Mesenchymal stem cell (in vitro differentiated cells and primary cell): Measurements from ENCODE around the gene OR10G8.

Experiments
- DNase-seq: peaks from one replicate; pipeline ENCODE4 v3.0.0-alpha.2; 2013
- H2AFZ ChIP-seq: one replicate; pipeline ENCODE4 v1.6.1; 2013; ENCODE audit warnings: low read depth, mild to moderate bottlenecking, control low read depth, inconsistent platforms, low read length, moderate library complexity
- H2AK5ac ChIP-seq: 2 replicates; pipeline ENCODE4 v1.6.1; 2013; ENCODE audit warnings: low read length, moderate library complexity, mild to moderate bottlenecking, inconsistent platforms; ENCODE audit not compliant: severe bottlenecking
- H2BK120ac ChIP-seq: one replicate; pipeline ENCODE4 v1.6.1; 2013; ENCODE audit warnings: low read depth, mild to moderate bottlenecking, inconsistent platforms, low read length, moderate library complexity
- H2BK12ac ChIP-seq, 2 experiments: one replicate each; pipeline ENCODE4 v1.6.1; 2013; ENCODE audit warnings: inconsistent platforms in 2 of 2, low read length in 2 of 2, mild to moderate bottlenecking in 2 of 2, moderate library complexity in 2 of 2, control low read depth in 1 of 2
- H2BK15ac ChIP-seq: one replicate; pipeline ENCODE4 v1.6.1; 2013; ENCODE audit warnings: mild to moderate bottlenecking, low read depth, inconsistent platforms; ENCODE audit not compliant: poor library complexity, severe bottlenecking
- H2BK5ac ChIP-seq: 2 replicates; pipeline ENCODE4 v1.6.1; 2013; ENCODE audit warnings: low read depth, mild to moderate bottlenecking, low read length, control low read depth, inconsistent platforms; ENCODE audit not compliant: poor library complexity, severe bottlenecking
- H3K14ac ChIP-seq, 2 experiments: one replicate each; pipeline ENCODE4 v1.6.1; 2013; ENCODE audit warnings: inconsistent platforms in 2 of 2, low read length in 2 of 2, control low read depth in 1 of 2, mild to moderate bottlenecking in 1 of 2, moderate library complexity in 1 of 2
- H3K18ac ChIP-seq, 2 experiments: one replicate each; pipeline ENCODE4 v1.6.1; 2013; ENCODE audit warnings: inconsistent platforms in 2 of 2, low read length in 2 of 2, control low read depth in 1 of 2, low read depth in 1 of 2, mild to moderate bottlenecking in 1 of 2
- H3K23ac ChIP-seq, 2 experiments: one replicate each; pipeline ENCODE4 v1.6.1; 2013; ENCODE audit warnings: inconsistent platforms in 2 of 2, low read length in 2 of 2, mild to moderate bottlenecking in 2 of 2, moderate library complexity in 2 of 2, control low read depth in 1 of 2
- H3K27ac ChIP-seq: 2 replicates; pipeline ENCODE4 v1.5.1; 2013; ENCODE audit warnings: mild to moderate bottlenecking, moderate library complexity, low read length, control low read depth, inconsistent platforms; ENCODE audit not compliant: poor library complexity, severe bottlenecking
- H3K27me3 ChIP-seq, 2 experiments: 2 replicates each; pipeline versions ENCODE4 v1.6.1 to v1.7.0; 2013; ENCODE audit warnings: low read length in 2 of 2, mild to moderate bottlenecking in 2 of 2, moderate library complexity in 2 of 2, control low read depth in 1 of 2, inconsistent platforms in 1 of 2; ENCODE audit not compliant: control insufficient read depth in 1 of 2, insufficient read depth in 1 of 2
- H3K36me3 ChIP-seq, 2 experiments: 2 replicates each; pipeline versions ENCODE4 v1.6.1 to v1.7.0; 2013; ENCODE audit warnings: low read length in 2 of 2, control low read depth in 1 of 2, inconsistent platforms in 1 of 2, low read depth in 1 of 2, mild to moderate bottlenecking in 1 of 2; ENCODE audit not compliant: insufficient read depth in 2 of 2, control insufficient read depth in 1 of 2
- H3K4ac ChIP-seq, 2 experiments: one replicate each; pipeline ENCODE4 v1.6.1; 2013; ENCODE audit warnings: inconsistent platforms in 2 of 2, low read length in 2 of 2, mild to moderate bottlenecking in 2 of 2, moderate library complexity in 2 of 2, control low read depth in 1 of 2, low read depth in 1 of 2
- H3K4me1 ChIP-seq: 2 replicates; pipeline ENCODE4 v1.6.1; 2013; ENCODE audit warnings: low read depth, low read length, control low read depth; ENCODE audit not compliant: control insufficient read depth, insufficient read depth
- H3K4me2 ChIP-seq: 2 replicates; pipeline ENCODE4 v1.6.1; 2013; ENCODE audit warnings: low read length, mild to moderate bottlenecking, inconsistent platforms; ENCODE audit not compliant: poor library complexity, severe bottlenecking
- H3K4me3 ChIP-seq, 2 experiments: 2 replicates each; pipeline versions ENCODE4 v1.5.1 to v1.7.0; 2013; ENCODE audit warnings: low read length in 2 of 2, mild to moderate bottlenecking in 2 of 2, control low read depth in 1 of 2, low read depth in 1 of 2; ENCODE audit not compliant: insufficient read depth in 1 of 2
- H3K79me1 ChIP-seq: replicated peaks from 2 replicates; pipeline ENCODE4 v1.6.1; 2013; ENCODE audit warnings: mild to moderate bottlenecking, control low read depth, low read length, inconsistent platforms; ENCODE audit not compliant: poor library complexity, severe bottlenecking
- H3K9ac ChIP-seq: 2 replicates; pipeline ENCODE4 v1.7.0; 2013; ENCODE audit warnings: mild to moderate bottlenecking, low read length, moderate library complexity
- H3K9me3 ChIP-seq: 2 replicates; pipeline ENCODE4 v1.7.0; 2013; ENCODE audit warnings: mild to moderate bottlenecking, low read length; ENCODE audit not compliant: control insufficient read depth
- H4K8ac ChIP-seq: one replicate; pipeline ENCODE4 v1.6.1; 2013; ENCODE audit warnings: inconsistent platforms, mild to moderate bottlenecking, low read length, moderate library complexity
- H4K91ac ChIP-seq: one replicate; pipeline ENCODE4 v1.6.1; 2013; ENCODE audit warnings: mild to moderate bottlenecking, low read length, inconsistent platforms
- WGBS: methylation state at CpG from one replicate; pipeline ENCODE4 v1.1.7; 2013; ENCODE audit warnings: mixed read lengths; 5-methylcytosine and 5-hydroxymethylcytosine counted together

OR10G8 gene

DNA sequence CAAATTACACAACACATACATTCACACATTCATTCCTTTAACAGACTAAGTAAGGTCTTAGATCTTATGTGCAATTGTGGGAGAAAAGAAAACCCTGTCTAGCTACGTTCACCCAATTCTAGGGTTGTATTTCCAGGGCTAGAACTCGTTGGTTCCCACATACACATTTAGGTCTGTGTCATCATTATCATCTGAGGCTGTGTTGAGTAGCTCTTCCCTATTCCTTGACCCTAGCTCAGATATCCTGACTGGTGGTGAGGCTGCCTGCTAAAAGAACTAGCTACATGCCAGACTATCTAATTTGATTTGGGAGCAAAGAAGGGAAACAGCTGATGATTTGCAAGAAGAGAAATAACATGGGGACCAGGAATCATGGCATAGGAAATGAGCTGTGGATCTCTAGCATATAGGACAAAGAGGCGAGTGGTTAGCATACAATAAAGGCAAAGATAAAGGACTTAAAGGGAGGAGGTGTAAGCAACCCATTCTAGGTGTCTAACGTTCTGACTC is 42.1 kb downstream of the OR10G8 start:
- H3K23ac ChIP-seq: no peak overlapping the region
- H3K4me2 ChIP-seq: no peak overlapping the region
- H2BK15ac ChIP-seq: no peak overlapping the region
- H4K91ac ChIP-seq: no peak overlapping the region
- H3K14ac ChIP-seq: no peak overlapping the region
- no peak overlapping the region for H3K18ac ChIP-seq
- no peaks in the 10 kb centered on the region for H3K9me3 ChIP-seq
- no peak overlapping the region for H2AK5ac ChIP-seq
- H3K9ac ChIP-seq: no peak overlapping the region
- H2AFZ ChIP-seq: no peak overlapping the region
- H3K27ac ChIP-seq: no peak overlapping the region
- peaks cover 7 to 51% of the 10 kb centered on the region in 2 experiments for H3K27me3 ChIP-seq
- no peak overlapping the region for H4K8ac ChIP-seq
- no peak overlapping the region for H2BK120ac ChIP-seq
- no peak overlapping the region for H2BK5ac ChIP-seq
- H3K79me1 ChIP-seq: no peaks in the 10 kb centered on the region
- H3K4me3 ChIP-seq: no peak overlapping the region
- H2BK12ac ChIP-seq: no peak overlapping the region
- H3K4me1 ChIP-seq: no peaks in the 10 kb centered on the region
- WGBS: 90% methylated on average over 3 of the region's 4 CpGs
- H3K36me3 ChIP-seq: no peaks in the 10 kb centered on the region
- no peak for DNase-seq
- no peak overlapping the region for H3K4ac ChIP-seq

- Histone ChIP-seq H2AK5ac (no peak overlapping the region), H2BK5ac (no peak overlapping the region), H3K14ac (no peak overlapping the region), H3K4me1 (no peaks in the 10 kb centered on the region), H2AFZ (no peak overlapping the region), H3K9me3 (no peaks in the 10 kb centered on the region), H3K9ac (peak overlapping the region; percentile 47), H3K27me3 (peaks cover 7 to 48% of the 10 kb centered on the region in 2 experiments), H2BK120ac (no peak overlapping the region), H2BK12ac (no peak overlapping the region), H3K4ac (no peak overlapping the region), H4K91ac (no peak overlapping the region), H3K27ac (no peak overlapping the region), H3K18ac (no peak overlapping the region), H4K8ac (no peak overlapping the region), H3K4me3 (peak overlapping the region in 1 of 2 experiments; percentile 78), H3K36me3 (no peaks in the 10 kb centered on the region), H3K4me2 (no peak overlapping the region), H3K23ac (no peak overlapping the region), H3K79me1 (no peaks in the 10 kb centered on the region), H2BK15ac (no peak overlapping the region)
- peak; percentile 73 for DNase-seq
- 59% methylated on average over 26 of the region's 28 CpGs for WGBS
Measured at GRCh38 chr11:124069429-124070401, 43.1 kb downstream of the OR10G8 start.

GRCh38 chr11:124070915-124071622 is 44.5 kb downstream of the OR10G8 start:
- peaks cover under 1% of the 10 kb centered on the region for H3K4me1 ChIP-seq
- no peak overlapping the region for H3K4me3 ChIP-seq
- H3K27me3 ChIP-seq: peaks cover 7 to 58% of the 10 kb centered on the region in 2 experiments
- peak; percentile 80 for DNase-seq
- no peak overlapping the region for H3K23ac ChIP-seq
- no peaks in the 10 kb centered on the region for H3K9me3 ChIP-seq
- H3K79me1 ChIP-seq: no peaks in the 10 kb centered on the region
- no peak overlapping the region for H4K8ac ChIP-seq
- H4K91ac ChIP-seq: no peak overlapping the region
- H3K4ac ChIP-seq: no peak overlapping the region
- no peak overlapping the region for H2AFZ ChIP-seq
- H3K36me3 ChIP-seq: no peaks in the 10 kb centered on the region
- H3K4me2 ChIP-seq: no peak overlapping the region
- H2BK12ac ChIP-seq: no peak overlapping the region
- H2AK5ac ChIP-seq: no peak overlapping the region
- H3K27ac ChIP-seq: no peak overlapping the region
- H2BK120ac ChIP-seq: no peak overlapping the region
- no peak overlapping the region for H2BK5ac ChIP-seq
- H3K18ac ChIP-seq: no peak overlapping the region
- H2BK15ac ChIP-seq: no peak overlapping the region
- WGBS: 13% methylated on average over 6 of the region's 8 CpGs
- no peak overlapping the region for H3K14ac ChIP-seq
- H3K9ac ChIP-seq: no peak overlapping the region

- Histone ChIP-seq H3K4ac (no peak overlapping the region), H3K79me1 (no peaks in the 10 kb centered on the region), H2BK15ac (no peak overlapping the region), H3K4me2 (no peak overlapping the region), H2BK5ac (no peak overlapping the region), H3K23ac (no peak overlapping the region), H4K8ac (no peak overlapping the region), H2BK12ac (no peak overlapping the region), H2AFZ (no peak overlapping the region), H3K4me1 (peaks cover 3% of the 10 kb centered on the region), H2AK5ac (no peak overlapping the region), H3K18ac (no peak overlapping the region), H3K27me3 (peaks cover 7 to 58% of the 10 kb centered on the region in 2 experiments), H3K9me3 (no peaks in the 10 kb centered on the region), H4K91ac (no peak overlapping the region), H3K36me3 (no peaks in the 10 kb centered on the region), H3K14ac (no peak overlapping the region), H3K27ac (no peak overlapping the region), H2BK120ac (no peak overlapping the region), H3K9ac (no peak overlapping the region), H3K4me3 (no peak overlapping the region)
- DNase-seq: no peak
- 89% methylated on average over 4 of the region's 4 CpGs for WGBS
Measured at GRCh38 chr11:124071623-124071948, 45.0 kb downstream of the OR10G8 start.
